WI38 (cell line): ENCODE measurements around the gene PPIL1.

Experiments used
- H3K4me3 ChIP-seq: 2 replicates; pipeline ENCODE4 v1.5.1; 2011; ENCODE audit warnings: low read depth, mild to moderate bottlenecking, control low read depth, low read length
- CTCF ChIP-seq: IDR thresholded peaks from 2 replicates; pipeline ENCODE4 v1.5.1; 2012; ENCODE audit warnings: low read depth, mild to moderate bottlenecking, control low read depth, low read length

The PPIL1 gene

GRCh38 chr6:36809156-36809555 lies 65.4 kb downstream of the PPIL1 start:
- no peak for TF ChIP-seq CTCF
- no peak overlapping the region for H3K4me3 ChIP-seq

- TF ChIP-seq CTCF: no peak
- no peak overlapping the region for H3K4me3 ChIP-seq
Observed at GRCh38 chr6:36808634-36809033, 66.0 kb downstream of the PPIL1 start.

- TF ChIP-seq CTCF: no peak
Observed at GRCh38 chr6:36807750-36808149, 66.9 kb downstream of the PPIL1 start.

GRCh38 chr6:36807143-36807542 lies 67.5 kb downstream of the PPIL1 start:
- TF ChIP-seq CTCF: no peak
- H3K4me3 ChIP-seq: no peak overlapping the region

More at GRCh38 chr6:36807750-36808149, 66.9 kb downstream of the PPIL1 start:
- H3K4me3 ChIP-seq: no peak overlapping the region

- H3K4me3 ChIP-seq: no peak overlapping the region
- TF ChIP-seq CTCF: no peak
Observed at GRCh38 chr6:36805917-36806316, 68.7 kb downstream of the PPIL1 start.

- H3K4me3 ChIP-seq: no peak overlapping the region
- no peak for TF ChIP-seq CTCF
Observed at GRCh38 chr6:36805096-36805797, 69.4 kb downstream of the PPIL1 start.
